Right lobe of liver (tissue), 6 donors: ENCODE results near the gene MLF1. TPM values are rescaled to one million over a fixed set of nuclear protein-coding genes. Genes with fewer than 3 reads are reported as not detected.

Experiments used
- ATAC-seq, 4 donors: fragments of 200-7000 bp; cut with Tn5 transposase; one replicate each; pipeline ENCODE4 v1.9.1; 2020; ENCODE audit warnings: mild to moderate bottlenecking in 4 of 4, moderate library complexity in 4 of 4
- DNase-seq, 3 donors: peaks; one replicate each; pipeline ENCODE4 v3.0.0-alpha.2; 2020
- H3K27ac ChIP-seq, 3 donors: fragments of 200-600 bp; one replicate each; pipeline ENCODE4 v1.8.0; 2022
- H3K27me3 ChIP-seq, 2 donors: fragments of 200-600 bp; one replicate each; pipeline ENCODE4 v1.8.0; 2022
- H3K36me3 ChIP-seq, 4 donors: fragments of 200-600 bp; sonication (generic) in 1 of 4; one replicate each; pipeline versions ENCODE4 v1.5.1 to v1.8.0; 2017 to 2022; ENCODE audit warnings: control low read depth in 1 of 4
- H3K4me1 ChIP-seq, 4 donors: fragments of 200-600 bp; sonication (generic) in 1 of 4; one replicate each; pipeline versions ENCODE4 v1.5.1 to v1.8.0; 2017 to 2022; ENCODE audit warnings: control low read depth in 1 of 4
- H3K4me3 ChIP-seq, 3 donors: fragments of 200-600 bp; one replicate each; pipeline ENCODE4 v1.8.0; 2022
- H3K9me3 ChIP-seq, 4 donors: fragments of 200-600 bp; sonication (generic) in 1 of 4; one replicate each; pipeline versions ENCODE4 v1.5.1 to v1.8.0; 2017 to 2022; ENCODE audit warnings: control low read depth in 1 of 4
- POLR2A ChIP-seq: fragments of 450-650 bp; IDR thresholded peaks from one replicate; pipeline ENCODE4 v1.6.1; 2017; ENCODE audit warnings: antibody characterized with exemption, mild to moderate bottlenecking
- WGBS: methylation state at CpG from one replicate; pipeline ENCODE4 v1.1.6; 2018; ENCODE audit warnings: low coverage, low lambda C conversion rate; ENCODE audit not compliant: insufficient coverage; ENCODE audit errors: missing lambda C conversion rate; 5-methylcytosine and 5-hydroxymethylcytosine counted together
- intact Hi-C, 2 donors: fragments of 100-400 bp; cut with DNase I; formaldehyde crosslinking; loops; one replicate each; pipeline versions ENCODE4 v1.11.2 to v1.14.1; 2022
- total RNA-seq, 6 experiments: library from RNA; depleted of rRNA in 2 of 6; stranded (reverse); fragments of >200 nt in 2 of 6; fragmentation: NEBNext Ultra II Directional in 3 of 6; extraction: Animal tissue kit (Norgen Biotek cat#: 25700) in 3 of 6; gene quantifications; one replicate each; pipeline versions ENCODE4 v1.1.0 to v1.2.4, GENCODE V29; 2016 to 2023
- TF ChIP-seq, protein P1 (sequence below), 4 donors: fragments of 200-600 bp in 3 of 4; fragments of 450-650 bp in 1 of 4; IDR thresholded peaks; one replicate each; pipeline versions ENCODE4 v1.5.1 to v1.8.0; 2016 to 2022; ENCODE audit warnings: antibody characterized with exemption in 4 of 4, mild to moderate bottlenecking in 2 of 4
- donor health status: DM: no; HTN: yes; CAD: no.
- donor health status: DM: no; HTN: no; CAD: no.
- donor health status: DM: no; HTN: no; CAD: no.
- donor health status: DM: no; HTN: yes; CAD: no.
- donor health status: DM: no; HTN: yes; CAD: no.

The MLF1 gene
- total RNA-seq, 6 experiments from 2014 or later = 0.12 to 1.0 (median 0.31) TPM

DNA sequence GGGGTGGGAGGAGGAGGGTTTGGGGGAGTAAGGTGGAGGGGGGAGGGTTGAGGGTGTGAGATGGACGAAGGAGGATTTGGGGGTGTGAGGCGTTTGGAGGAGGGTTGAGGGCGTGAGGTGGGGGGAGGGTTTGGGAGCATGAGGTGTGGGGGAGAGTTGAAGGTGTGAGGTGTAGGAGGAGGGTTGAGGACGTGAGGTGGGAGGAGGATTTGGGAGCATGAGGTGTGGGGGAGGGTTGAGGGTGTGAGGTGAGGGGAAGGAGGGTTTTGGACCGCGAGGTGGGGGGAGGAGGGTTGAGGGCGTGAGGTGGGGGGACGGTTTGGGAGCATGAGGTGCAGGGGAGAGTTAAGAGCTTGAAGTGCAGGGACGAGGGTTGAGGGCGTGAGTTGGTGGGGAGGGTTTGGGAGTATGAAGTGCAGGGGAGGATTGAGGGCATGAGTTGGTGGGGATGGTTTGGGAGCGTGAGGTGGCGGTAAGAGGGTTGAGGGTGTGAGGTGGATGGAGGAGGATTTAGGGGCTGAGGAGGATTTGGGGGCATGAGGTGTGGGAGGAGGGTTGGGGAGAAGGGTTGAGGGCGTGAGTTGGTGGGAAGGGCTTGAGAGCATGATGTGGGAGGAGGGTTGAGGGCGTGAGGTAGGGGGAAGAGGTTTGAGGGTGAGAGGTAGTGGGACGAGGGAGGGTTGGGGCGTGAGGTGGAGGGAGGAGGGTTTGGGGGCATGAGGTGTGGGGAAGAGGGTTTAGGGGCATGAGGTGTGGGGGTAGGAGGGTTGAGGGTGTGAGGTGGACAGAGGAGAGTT lies 1.2 kb downstream of the MLF1 start:
- Histone ChIP-seq H3K27ac (no peak overlapping the region), H3K4me3 (no peak overlapping the region), H3K9me3 (no peaks in the 10 kb centered on the region), H3K27me3 (no peaks in the 10 kb centered on the region), H3K4me1 (peaks cover 0 to 3% (median 0%) of the 10 kb centered on the region in 4 donors), H3K36me3 (no peaks in the 10 kb centered on the region)
- WGBS = 81% methylated on average over 16 of the region's 16 CpGs
- TF ChIP-seq POLR2A = no peak
- TF ChIP-seq, protein P1, sequence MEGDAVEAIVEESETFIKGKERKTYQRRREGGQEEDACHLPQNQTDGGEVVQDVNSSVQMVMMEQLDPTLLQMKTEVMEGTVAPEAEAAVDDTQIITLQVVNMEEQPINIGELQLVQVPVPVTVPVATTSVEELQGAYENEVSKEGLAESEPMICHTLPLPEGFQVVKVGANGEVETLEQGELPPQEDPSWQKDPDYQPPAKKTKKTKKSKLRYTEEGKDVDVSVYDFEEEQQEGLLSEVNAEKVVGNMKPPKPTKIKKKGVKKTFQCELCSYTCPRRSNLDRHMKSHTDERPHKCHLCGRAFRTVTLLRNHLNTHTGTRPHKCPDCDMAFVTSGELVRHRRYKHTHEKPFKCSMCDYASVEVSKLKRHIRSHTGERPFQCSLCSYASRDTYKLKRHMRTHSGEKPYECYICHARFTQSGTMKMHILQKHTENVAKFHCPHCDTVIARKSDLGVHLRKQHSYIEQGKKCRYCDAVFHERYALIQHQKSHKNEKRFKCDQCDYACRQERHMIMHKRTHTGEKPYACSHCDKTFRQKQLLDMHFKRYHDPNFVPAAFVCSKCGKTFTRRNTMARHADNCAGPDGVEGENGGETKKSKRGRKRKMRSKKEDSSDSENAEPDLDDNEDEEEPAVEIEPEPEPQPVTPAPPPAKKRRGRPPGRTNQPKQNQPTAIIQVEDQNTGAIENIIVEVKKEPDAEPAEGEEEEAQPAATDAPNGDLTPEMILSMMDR (IDR thresholded peaks at IDR 0.05) = no peak
- DNase-seq (no peak), ATAC-seq (no peak)
- intact Hi-C loops = no loop called here

DNA sequence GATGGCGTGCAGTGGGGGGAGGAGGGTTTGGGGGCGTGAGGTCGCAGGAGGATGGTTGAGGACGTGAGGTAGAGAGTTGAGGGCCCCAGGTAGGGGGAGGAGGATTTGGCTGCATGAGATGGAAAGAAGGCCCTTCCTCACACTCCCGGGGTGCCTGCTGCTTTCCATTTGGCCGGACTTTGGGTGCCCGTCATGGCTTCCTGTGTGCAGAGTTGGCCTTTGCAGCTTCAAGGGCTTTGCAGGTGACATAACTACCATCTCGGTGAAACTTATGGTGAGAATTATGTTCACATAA lies 1.7 kb downstream of the MLF1 start:
- Histone ChIP-seq H3K4me3 (no peak overlapping the region), H3K4me1 (peaks cover 0 to 3% (median 0%) of the 10 kb centered on the region in 4 donors), H3K27ac (no peak overlapping the region), H3K36me3 (no peaks in the 10 kb centered on the region), H3K9me3 (no peaks in the 10 kb centered on the region), H3K27me3 (no peaks in the 10 kb centered on the region)
- 86% methylated on average over 5 of the region's 8 CpGs for WGBS
- no peak for ATAC-seq
- TF ChIP-seq POLR2A = no peak
- TF ChIP-seq, protein P1 (IDR thresholded peaks at IDR 0.05) = no peak
- no peak for DNase-seq
- intact Hi-C loops = no loop called here

DNA sequence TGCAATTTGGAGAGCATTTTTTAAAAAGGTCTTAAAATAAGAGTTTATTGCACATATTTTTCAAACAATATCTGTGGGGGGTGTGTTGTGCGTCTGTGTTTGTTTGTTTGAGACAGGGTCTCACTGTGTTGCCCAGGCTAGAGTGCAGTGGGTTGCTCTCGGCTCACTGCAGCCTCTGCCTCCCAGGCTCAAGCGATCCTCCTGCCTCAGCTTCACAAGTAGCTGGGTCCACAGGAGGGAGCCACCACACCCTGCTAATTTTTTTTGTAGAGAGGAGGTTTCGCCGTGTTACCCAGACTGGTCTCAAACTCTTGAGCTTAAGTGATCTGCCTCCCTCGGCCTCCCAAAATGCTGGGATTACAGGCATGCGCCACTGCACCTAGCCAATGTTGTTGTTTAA lies 2.7 kb downstream of the MLF1 start:
- H3K36me3 ChIP-seq = no peaks in the 10 kb centered on the region
- H3K9me3 ChIP-seq = no peaks in the 10 kb centered on the region
- intact Hi-C loops = no loop called here
- H3K27me3 ChIP-seq = no peaks in the 10 kb centered on the region
- TF ChIP-seq, protein P1 (IDR thresholded peaks at IDR 0.05) = no peak
- TF ChIP-seq POLR2A = no peak
- DNase-seq (no peak), ATAC-seq (no peak)
- WGBS = 84% methylated on average over 7 of the region's 7 CpGs
- peaks cover 0 to 3% (median 0%) of the 10 kb centered on the region in 4 donors for H3K4me1 ChIP-seq
- H3K4me3 ChIP-seq = no peak overlapping the region
- H3K27ac ChIP-seq = no peak overlapping the region

DNA sequence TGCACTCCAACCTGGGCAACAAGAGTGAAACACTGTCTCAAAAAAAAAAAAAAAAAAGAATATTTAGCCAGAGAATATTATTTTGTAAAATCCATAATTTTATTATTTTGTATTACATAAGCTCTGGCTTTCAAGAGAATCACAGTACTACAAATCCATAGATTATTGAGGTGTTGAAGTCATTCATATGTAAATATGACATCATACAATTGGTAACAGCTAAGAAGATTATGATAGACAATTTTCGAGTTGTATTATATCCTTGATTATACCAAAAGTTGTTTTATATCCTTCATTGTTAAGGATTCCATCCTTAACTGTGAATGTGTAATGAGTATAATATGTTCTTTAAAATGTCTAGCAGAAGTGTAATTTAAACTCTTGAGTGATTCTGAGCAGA lies 3.7 kb downstream of the MLF1 start:
- Histone ChIP-seq H3K27ac (no peak overlapping the region), H3K27me3 (no peaks in the 10 kb centered on the region), H3K9me3 (no peaks in the 10 kb centered on the region), H3K4me3 (no peak overlapping the region), H3K36me3 (no peaks in the 10 kb centered on the region), H3K4me1 (peaks cover 0 to 3% (median 0%) of the 10 kb centered on the region in 4 donors)
- TF ChIP-seq, protein P1 (IDR thresholded peaks at IDR 0.05) = no peak
- TF ChIP-seq POLR2A = no peak
- intact Hi-C loops = no loop called here
- DNase-seq (no peak), ATAC-seq (no peak)
- WGBS = 63% methylated on average over 1 of the region's 1 CpG
